ENCODE measurements around the gene CCND1.

GRCh38 chr11:69642549-69642912 lies 1.6 kb downstream of the CCND1 start:
- TF ChIP-seq GATA2 (IDR thresholded peaks at IDR 0.05; ENCODE audit: low read depth, low read length) (no peak), GATA3 (IDR thresholded peaks at IDR 0.05; ENCODE audit: low read depth, low read length) (no peak)

Measured in SH-SY5Y (cell line).